ENCODE results near the gene TGM4.

- TF ChIP-seq CTCF (conservative IDR thresholded peaks at IDR 0.05 in 1 of 2, IDR thresholded peaks at IDR 0.05 in 1 of 2; ENCODE audit: extremely low read depth in 1 of 2, insufficient read depth in 1 of 2, low read depth in 1 of 2, low read length in 2 of 2) = no peak
- no peak for TF ChIP-seq EZH2 (IDR thresholded peaks at IDR 0.05; ENCODE audit: borderline replicate concordance, low read length)
These were observed 83.6 kb downstream of the TGM4 start for GRCh38 chr3:44957986-44958385.
